NCI-H1048 (cell line): ENCODE data around the gene NTMT1.

Experiments
- DNase-seq: peaks from one replicate; lab custom pipeline; 2025; lab: John Stamatoyannopoulos, UW

Gene NTMT1

GRCh38 chr9:129678844-129679243 is 52.9 kb downstream of the NTMT1 start:
- no peak for DNase-seq

- DNase-seq, result no peak
These were observed 53.6 kb downstream of the NTMT1 start for GRCh38 chr9:129679537-129679936.

GRCh38 chr9:129681924-129682323 is 56.0 kb downstream of the NTMT1 start:
- DNase-seq, result no peak

GRCh38 chr9:129682381-129682780 is 56.4 kb downstream of the NTMT1 start:
- DNase-seq, result no peak

GRCh38 chr9:129685220-129685932 is 59.4 kb downstream of the NTMT1 start:
- no peak for DNase-seq
